NCI-H526 treated with DMSO at 0.1 percent for 48 hours (cell line): Measurements from ENCODE around the gene ESRRA.

Experiments used
- DNase-seq: peaks from one replicate; lab custom pipeline; 2025; lab: John Stamatoyannopoulos, UW

The ESRRA gene

GRCh38 chr11:64275031-64275800, 30.1 kb upstream of the ESRRA start:
- DNase-seq, result no peak

DNA sequence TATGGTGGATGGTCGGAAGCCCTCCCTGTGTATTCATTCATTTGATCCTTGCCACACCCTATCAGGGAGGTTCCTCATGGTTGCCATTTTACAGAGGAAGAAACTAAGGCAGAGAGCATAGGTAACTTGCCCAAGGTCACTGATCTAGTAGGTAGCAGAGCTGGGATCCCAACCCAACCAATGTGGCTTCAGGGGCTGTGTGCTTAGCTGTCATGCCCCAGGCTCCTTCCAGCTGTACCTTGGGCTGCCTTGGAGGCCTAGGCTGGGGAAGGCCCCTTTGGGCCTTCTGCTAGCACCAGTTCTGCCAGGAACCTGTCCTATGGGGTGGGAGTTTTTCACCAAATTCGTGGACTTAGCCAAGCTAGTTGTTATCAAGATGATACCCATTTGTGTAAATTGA, 29.5 kb upstream of the ESRRA start:
- no peak for DNase-seq

GRCh38 chr11:64276653-64277431, 28.5 kb upstream of the ESRRA start:
- DNase-seq, result no peak

DNA sequence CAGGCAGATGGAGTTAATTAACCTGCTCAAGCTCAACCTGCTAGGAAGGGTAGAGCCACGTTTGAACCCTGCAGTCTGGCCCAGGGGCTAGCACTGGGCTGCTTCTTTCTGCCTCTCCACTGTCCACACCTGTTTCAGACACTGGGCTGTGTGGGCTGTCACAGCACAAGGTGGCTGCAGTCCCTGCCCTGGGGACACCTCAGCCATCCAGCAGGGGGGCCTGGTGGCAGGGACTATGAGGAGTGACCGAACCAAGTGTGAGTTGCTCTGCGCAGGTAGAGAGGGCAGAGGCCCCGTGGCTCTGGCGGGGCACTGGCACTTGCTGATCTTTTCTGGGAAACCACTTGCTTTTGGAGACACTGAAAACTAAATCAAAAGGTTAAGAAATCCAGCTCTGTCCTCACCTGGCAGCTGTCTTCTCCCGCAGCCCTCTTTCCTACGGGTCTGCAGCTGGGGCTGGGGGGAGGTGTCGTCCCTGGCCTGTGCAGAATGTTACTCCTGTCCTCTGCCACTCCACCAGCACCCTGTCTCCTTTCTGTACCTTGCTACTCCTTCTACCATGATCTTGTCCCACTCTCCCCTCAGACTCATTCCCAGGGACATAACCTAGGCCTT, 26.6 kb upstream of the ESRRA start:
- DNase-seq, result no peak

GRCh38 chr11:64281957-64282770, 23.2 kb upstream of the ESRRA start:
- DNase-seq, result no peak

GRCh38 chr11:64283092-64283491, 22.2 kb upstream of the ESRRA start:
- no peak for DNase-seq

- DNase-seq, result peak; percentile 91
These were observed 21.0 kb upstream of the ESRRA start, which contains the start of gene BAD for GRCh38 chr11:64284048-64284961. BAD (minus strand) TSS chr11:64284665; CDS start chr11:64284368, 297 bp downstream.

- DNase-seq, result peak; percentile 67
These were observed 20.1 kb upstream of the ESRRA start, which contains the start of gene GPR137 for GRCh38 chr11:64284962-64285884. GPR137 (plus strand) TSS chr11:64285848; CDS start chr11:64286525, 677 bp downstream.

GRCh38 chr11:64285885-64286800, 19.2 kb upstream of the ESRRA start:
- DNase-seq, result no peak

- DNase-seq, result no peak
These were observed 18.5 kb upstream of the ESRRA start for GRCh38 chr11:64286801-64287159.

- no peak for DNase-seq
These were observed 17.5 kb upstream of the ESRRA start for GRCh38 chr11:64287676-64288352.

DNA sequence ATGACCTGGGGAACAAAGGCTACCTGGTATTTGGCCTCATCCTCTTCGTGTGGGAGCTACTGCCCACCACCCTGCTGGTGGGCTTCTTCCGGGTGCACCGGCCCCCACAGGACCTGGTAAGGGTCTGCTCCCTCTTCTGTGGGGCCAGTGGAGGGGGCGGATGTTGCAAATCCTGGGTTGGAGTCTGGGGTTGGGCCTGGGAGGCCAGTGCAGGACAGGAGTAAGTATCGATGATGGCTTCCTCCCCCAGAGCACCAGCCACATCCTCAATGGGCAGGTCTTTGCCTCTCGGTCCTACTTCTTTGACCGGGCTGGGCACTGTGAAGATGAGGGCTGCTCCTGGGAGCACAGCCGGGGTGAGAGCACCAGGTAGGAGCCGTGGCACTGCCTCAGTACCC, 17.0 kb upstream of the ESRRA start:
- no peak for DNase-seq

- no peak for DNase-seq
These were observed 16.2 kb upstream of the ESRRA start for GRCh38 chr11:64289002-64289564.

GRCh38 chr11:64290352-64291261, 14.7 kb upstream of the ESRRA start:
- DNase-seq, result no peak

GRCh38 chr11:64291262-64291751, 14.0 kb upstream of the ESRRA start, which contains the start of gene KCNK4:
KCNK4 (plus strand) TSS chr11:64291302; CDS start chr11:64293019, 1,717 bp downstream.
- no peak for DNase-seq

- DNase-seq, result no peak
These were observed 13.4 kb upstream of the ESRRA start for GRCh38 chr11:64291752-64292459.
